DMS79 (cell line): Measurements from ENCODE around the gene ESPL1.
A peak's percentile ranks its signal among the peaks of the same experiment; 100 is the strongest.
"Not testable (repeated sequence)": the region's sequence is repeated elsewhere in the genome, so short reads cannot be mapped to it uniquely, and the experiment has no call there.

Experiments
- DNase-seq: peaks from one replicate; lab custom pipeline; 2025; lab: John Stamatoyannopoulos, UW

The ESPL1 gene

GRCh38 chr12:53258541-53259539 is 9.3 kb upstream of the ESPL1 start:
- DNase-seq: no peak

DNA sequence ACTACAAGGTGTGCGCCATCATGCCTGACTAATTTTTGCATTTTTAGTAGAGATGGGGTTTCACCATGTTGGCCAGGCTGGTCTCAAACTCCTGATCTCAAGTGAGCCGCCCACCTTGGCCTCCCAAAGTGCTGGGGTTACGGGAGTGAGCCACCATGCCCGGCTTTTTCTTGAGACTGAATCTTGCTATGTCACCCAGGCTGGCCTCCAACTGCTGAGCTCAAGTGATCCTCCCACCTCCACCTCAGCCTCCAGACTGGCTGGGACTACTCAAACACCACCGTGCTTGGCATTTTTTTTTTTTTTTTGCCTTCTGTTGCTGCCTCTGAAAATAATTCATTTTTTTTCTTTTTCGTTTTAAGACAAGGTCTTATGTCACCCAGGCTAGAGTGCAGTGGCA is 8.2 kb upstream of the ESPL1 start:
- no peak for DNase-seq

DNA sequence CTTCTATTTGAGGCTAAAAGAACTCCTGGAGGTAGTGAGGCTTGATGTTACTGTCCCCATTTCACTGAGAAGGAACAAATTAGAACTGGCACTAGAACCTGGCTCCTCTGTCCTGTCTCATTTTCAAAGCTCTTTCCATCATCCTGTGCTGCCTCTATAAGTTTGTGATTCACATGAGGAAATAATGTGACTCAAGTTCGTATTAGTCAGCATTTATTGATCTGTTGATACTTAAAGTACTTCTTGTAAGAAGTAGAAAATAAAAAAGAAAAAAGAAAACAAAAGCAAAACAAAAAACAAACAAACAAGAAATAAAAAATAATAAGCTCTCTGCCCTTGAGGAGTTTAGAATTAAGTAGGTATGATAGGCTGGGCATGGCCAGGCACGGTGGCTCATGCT is 2.3 kb upstream of the ESPL1 start:
- no peak for DNase-seq

DNA sequence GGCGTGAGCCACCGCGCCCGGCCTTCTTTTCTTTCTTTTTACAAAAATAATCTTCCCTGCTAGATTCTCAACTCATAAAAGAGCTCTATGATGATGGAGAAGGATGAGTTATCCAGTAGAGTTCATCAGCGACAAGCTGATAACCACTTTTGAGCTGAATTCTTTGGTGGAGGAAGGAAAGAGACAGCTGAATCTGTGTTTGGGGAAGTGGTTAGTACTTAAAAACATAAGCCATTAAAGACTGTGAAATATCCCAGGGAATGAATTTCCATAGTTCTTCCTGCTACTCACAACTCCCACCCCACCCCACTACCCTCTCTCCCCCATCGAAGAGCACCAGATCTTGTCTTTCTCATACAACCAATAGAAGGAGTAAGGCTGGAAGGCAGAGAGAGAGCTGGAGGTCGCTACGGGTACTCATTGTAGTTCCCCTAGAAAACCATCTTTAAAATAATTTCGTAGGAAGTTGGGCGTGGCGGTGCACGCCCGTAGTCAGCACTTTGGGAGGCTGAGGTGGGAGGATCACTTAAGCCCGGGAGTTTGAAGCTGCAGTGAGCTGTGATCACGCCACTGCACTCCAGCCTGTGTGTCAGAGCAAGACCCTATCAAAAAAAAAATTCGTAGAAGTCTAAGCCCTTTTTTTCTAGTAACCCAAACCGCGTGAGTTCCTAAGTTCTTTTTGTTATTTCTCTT is 647 bp upstream of the ESPL1 start:
- DNase-seq: no peak

- no peak for DNase-seq
Observed at GRCh38 chr12:53268630-53269562, 797 bp downstream of the ESPL1 start.

DNA sequence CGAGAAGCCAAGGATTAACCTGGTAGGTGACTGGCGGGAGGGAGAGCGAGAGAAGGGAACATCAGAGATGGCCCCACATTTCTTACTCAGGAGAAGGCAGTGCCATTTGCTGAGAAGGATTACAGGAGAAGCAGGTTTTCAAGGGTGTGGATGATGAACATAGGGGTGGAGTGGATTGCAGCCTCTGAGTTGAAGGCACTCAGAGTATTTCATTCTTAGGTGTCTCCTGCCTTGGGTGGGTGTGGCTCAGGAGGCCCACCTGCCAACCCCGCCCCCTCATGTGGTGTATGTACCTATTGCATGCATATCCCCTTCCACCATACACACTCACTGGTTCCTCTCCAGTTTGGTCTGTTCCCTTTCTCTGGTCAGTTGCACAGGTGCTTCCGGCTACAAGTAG is 6.3 kb downstream of the ESPL1 start:
- no peak for DNase-seq

DNA sequence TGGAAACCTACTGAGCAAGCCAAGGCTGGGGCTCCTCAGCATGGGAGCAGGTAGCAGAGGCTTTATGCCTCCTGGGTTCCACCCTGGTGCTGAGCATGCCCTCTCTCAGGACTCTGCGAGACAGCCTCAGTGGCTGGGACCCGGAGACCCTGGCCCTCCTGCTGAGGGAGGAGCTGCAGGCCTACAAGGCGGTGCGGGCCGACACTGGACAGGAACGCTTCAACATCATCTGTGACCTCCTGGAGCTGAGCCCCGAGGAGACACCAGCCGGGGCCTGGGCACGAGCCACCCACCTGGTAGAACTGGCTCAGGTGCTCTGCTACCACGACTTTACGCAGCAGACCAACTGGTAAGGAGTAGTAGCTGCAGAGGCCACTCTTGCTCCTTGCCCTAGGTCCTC is 8.4 kb downstream of the ESPL1 start:
- DNase-seq: no peak

GRCh38 chr12:53277981-53278380 is 9.9 kb downstream of the ESPL1 start:
- no peak for DNase-seq

DNA sequence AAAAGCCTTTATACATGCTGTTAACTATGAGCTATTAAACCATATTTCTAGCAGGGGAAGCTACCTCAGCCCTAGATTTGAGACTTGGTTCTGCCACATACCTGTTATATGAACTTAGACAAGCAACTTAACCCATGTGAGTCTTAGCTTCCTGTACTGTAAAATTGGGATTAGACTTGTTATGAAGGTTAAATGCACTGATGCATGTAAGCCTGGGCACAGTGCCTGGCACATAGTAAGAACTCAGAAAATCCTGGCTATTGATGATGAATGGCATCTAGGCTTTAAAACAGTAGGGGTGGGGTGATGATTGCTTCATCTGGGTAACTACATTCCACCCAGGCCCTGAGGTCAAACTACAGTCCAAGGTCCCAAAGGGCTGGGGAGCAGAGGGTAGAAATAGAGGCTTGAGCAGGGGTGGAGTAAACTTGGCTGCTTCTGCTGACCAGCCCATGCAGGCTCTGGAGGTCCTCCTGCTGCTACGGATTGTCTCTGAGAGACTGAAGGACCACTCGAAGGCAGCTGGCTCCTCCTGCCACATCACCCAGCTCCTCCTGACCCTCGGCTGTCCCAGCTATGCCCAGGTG is 11.3 kb downstream of the ESPL1 start:
- no peak for DNase-seq

DNA sequence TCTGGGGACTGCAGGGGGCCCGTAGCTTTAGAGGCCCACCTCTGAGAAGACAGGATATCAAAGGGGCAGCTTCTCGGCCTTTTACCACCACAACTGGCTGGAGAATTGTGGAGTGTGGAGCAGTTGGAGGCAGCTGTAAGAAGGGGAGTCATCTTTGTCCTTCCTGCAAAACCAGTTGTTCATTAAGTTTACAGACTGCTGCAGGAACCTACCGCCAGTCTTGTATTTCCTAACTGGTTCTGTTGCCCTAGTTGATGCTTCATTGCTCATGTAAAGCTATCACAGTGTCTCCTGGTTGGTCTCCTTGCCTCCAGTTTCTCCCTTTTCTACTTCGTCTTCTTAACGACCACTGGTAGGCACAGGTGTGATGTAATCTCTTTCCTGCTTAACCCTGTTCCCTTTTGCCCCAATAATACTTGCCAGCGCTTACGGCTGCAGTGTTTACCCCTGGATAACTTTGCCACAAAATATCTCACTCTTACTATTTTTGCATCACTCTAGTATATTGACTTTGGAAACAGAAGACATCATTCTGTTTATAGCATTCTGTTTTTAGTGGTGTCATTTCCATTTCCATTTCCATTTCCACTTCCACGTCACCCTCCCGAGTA is 11.9 kb downstream of the ESPL1 start:
- DNase-seq: no peak

DNA sequence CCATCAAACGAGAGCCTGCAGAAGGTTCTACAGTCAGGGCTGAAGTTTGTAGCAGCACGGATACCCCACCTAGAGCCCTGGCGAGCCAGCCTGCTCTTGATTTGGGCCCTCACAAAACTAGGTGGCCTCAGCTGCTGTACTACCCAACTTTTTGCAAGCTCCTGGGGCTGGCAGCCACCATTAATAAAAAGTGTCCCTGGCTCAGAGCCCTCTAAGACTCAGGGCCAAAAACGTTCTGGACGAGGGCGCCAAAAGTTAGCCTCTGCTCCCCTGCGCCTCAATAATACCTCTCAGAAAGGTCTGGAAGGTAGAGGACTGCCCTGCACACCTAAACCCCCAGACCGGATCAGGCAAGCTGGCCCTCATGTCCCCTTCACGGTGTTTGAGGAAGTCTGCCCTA is 18.3 kb downstream of the ESPL1 start:
- DNase-seq: no peak

DNA sequence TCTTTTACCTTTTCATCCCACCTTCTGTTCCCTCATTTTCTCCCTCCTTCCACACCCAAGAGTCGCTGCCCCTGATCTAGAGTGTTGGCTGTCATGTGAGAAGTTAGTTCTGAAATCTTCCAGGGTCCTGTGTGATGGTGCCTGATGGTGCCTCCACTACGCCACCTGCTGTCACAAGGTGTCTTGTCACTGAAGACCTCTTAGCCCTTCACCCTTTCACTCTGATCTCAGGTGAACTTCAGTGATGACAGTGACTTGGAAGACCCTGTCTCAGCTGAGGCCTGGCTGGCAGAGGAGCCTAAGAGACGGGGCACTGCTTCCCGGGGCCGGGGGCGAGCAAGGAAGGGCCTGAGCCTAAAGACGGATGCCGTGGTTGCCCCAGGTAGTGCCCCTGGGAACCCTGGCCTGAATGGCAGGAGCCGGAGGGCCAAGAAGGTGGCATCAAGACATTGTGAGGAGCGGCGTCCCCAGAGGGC is 19.7 kb downstream of the ESPL1 start:
- no peak for DNase-seq

DNA sequence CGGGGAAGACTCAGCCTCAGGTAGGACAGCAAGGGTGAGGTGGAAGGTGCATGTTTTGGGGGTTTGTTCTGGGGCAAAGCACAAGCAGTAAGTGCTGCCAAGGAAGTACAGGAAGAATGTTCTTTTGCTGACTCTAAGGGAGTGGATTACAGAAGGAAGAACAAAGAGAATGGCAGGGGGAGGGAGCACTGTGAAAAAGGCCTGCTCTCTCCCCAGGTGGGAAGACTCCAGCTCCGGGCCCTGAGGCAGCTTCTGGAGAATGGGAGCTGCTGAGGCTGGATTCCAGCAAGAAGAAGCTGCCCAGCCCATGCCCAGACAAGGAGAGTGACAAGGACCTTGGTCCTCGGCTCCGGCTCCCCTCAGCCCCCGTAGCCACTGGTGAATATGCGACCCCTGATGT is 20.2 kb downstream of the ESPL1 start:
- DNase-seq: no peak

DNA sequence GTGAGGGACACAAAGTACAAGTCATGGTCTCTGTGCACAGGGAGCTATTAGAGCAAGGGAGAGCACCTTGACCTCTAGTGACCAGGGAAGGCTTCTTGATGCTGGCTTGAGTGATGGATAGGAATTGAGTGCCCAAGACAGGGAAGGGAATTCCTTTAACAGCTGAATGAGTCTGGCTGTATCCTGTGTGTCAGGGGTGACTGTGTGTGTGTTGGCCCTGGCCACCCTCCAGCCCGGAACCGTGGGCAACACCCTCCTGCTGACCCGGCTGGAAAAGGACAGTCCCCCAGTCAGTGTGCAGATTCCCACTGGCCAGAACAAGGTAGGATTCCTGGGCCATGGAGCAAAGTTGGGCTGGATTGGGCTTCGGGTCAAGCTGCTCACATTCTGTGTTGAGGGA is 21.8 kb downstream of the ESPL1 start:
- DNase-seq: no peak

DNA sequence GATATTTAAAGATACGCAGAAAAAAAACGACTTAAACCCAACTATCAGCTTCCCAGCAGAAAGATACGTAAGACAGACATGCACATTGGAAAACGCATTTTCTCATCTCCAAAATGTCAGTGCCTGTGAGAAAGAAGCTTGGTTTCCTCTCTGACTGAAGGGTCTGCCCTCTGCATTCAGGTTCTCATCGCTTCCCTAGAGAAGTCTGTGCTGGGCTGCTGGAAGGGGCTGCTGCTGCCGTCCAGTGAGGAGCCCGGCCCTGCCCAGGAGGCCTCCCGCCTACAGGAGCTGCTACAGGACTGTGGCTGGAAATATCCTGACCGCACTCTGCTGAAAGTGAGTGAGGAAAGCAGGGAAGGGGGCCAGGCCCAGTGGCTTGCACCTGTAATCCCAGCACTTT is 22.6 kb downstream of the ESPL1 start:
- no peak for DNase-seq

- peak; percentile 65 for DNase-seq
Observed at GRCh38 chr12:53292426-53292825, 24.3 kb downstream of the ESPL1 start.

DNA sequence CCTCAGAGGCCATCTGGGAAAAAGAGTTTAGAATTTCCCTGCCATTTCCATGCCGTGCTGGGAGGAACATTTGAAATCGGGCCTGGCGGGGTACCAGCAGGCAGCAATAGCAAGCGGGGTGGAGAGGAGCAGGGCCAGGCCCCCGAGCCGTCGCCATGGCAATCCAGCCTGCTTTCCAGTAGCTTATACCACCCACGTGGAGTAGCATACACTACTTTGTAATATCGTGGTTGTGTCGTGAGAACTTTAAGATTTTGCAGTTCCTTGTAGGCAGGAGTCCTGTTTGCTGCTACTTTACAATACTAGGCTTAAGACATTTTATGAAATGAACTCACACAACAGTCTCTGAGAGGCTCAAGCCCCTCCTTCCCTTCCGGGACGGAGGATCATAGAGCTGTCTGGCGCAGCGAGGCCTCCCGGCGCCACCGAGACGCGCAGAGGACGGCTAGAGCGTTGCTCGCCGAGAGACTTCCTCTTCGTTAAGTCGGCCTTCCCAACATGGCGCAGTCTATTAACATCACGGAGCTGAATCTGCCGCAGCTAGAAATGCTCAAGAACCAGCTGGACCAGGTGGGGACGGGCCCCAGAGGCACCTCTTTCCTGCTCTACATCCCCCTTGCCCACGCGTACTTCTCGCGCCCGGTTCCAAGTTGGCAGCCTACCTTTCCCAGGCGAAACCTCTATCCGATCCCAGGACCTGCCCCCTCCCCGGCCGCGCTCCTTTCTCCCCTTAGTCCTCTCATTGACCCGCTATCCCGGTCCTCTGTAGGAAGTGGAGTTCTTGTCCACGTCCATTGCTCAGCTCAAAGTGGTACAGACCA is 27.2 kb downstream of the ESPL1 start, which contains the start of gene PFDN5:
TSS of gene PFDN5 (plus strand) at position 473 of the 821 bp plus-strand sequence. CDS start at position 499, 26 bp downstream.
- peak; percentile 56 for DNase-seq

- no peak for DNase-seq
Observed at GRCh38 chr12:53295891-53296219, 27.8 kb downstream of the ESPL1 start.

- DNase-seq: not testable (repeated sequence)
Observed at GRCh38 chr12:53297106-53297505, 29.0 kb downstream of the ESPL1 start.

DNA sequence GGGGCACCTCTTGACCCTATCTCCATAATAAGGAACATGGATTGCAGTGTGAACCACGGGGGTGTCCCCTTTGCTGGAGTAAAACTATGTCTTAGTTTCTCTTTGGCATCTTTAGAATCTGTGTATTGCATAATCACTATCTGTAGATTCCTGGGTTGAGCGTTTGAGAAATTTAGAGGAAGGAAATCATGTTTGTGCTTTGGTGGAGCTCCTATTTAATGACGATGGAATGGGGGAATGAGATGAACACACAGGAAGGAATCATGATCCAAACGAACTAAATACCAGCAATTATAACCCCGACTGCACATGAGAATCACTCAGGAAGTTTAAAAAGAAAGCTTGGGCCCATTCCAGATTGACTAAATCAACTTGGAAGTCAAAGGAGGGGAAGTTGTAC is 30.1 kb downstream of the ESPL1 start:
- no peak for DNase-seq
